Right renal pelvis (tissue), 4 donors: ENCODE results near the gene PRADC1. TPM values are rescaled to one million over a fixed set of nuclear protein-coding genes. Genes with fewer than 3 reads are reported as not detected.
"Not testable (repeated sequence)": the region's sequence is repeated elsewhere in the genome, so short reads cannot be mapped to it uniquely, and the experiment has no call there.

Experiments
- DNase-seq, 4 donors: peaks; one replicate each; pipeline ENCODE4 v3.0.0-alpha.2; 2013; ENCODE audit warnings: low read depth in 4 of 4, low spot score in 3 of 4, missing footprints in 1 of 4
- polyA plus RNA-seq, 4 donors: library from polyadenylated mRNA; unstranded; fragments of 120-200 nt; gene quantifications; one replicate each; pipeline ENCODE4 v1.2.1, GENCODE V29; 2013; ENCODE audit not compliant: insufficient read length in 4 of 4

PRADC1 gene
- polyA plus RNA-seq, 4 donors, result 13.3 to 17.6 (median 14.9) TPM

GRCh38 chr2:73208258-73208657 lies 24.8 kb downstream of the PRADC1 start:
- DNase-seq, result no peak

DNA sequence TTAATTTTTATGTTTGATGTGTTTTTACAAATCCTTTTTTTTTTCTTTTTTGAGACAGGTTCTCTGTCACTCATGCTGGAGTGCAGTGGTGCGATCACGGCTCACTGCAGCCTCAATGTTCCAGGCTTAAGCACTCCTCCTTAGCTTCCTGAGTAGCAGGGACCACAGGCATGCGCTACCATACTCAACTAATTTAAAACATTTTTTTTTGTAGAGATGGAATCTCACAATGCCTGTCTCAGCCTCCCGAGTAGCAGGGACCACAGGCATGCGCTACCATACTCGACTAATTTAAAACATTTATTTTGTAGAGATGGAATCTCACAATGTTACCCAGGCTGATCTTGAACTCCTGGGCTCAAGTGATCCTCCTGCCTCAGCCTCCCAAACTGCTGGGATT lies 27.4 kb downstream of the PRADC1 start:
- DNase-seq, result no peak

DNA sequence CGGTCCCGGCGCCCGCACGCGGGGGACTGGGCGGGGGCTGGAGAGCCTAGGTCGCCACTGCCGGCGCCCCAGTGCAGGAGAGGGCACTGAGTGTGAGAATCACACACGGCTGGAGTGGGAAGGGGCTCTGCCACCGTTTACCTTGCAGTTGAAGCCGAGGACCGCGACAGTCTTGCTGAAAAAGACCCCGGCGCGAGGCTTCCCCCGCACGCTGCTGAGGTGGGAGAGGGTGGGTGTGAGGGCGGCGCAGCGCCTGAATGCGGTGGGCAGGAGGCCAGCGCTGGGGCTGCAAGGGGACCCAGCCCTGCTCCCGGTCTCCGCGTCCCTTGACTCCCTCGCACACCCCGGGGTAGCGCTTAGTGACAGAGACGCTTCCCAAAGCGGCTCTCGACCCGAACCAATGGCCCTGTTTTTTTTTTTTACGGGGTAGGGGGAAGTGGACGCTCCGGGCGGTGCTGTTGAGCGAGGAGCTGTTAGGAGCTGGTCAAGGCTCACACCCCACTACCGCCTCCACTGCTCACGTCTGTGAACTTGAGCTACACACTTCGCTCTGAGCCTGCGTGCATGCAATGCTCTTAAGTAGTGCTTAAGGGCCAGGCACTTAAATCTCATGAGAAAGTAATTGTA lies 29.9 kb downstream of the PRADC1 start:
- DNase-seq, result no peak

- no peak for DNase-seq
These were observed 30.6 kb downstream of the PRADC1 start, which contains the start of gene NOTO for GRCh38 chr2:73202156-73203054. Gene NOTO, plus strand, starts transcription at chr2:73202574. Its CDS starts 93 bp downstream, at chr2:73202667.

- DNase-seq, result not testable (repeated sequence)
These were observed 32.8 kb downstream of the PRADC1 start for GRCh38 chr2:73200281-73200680.

DNA sequence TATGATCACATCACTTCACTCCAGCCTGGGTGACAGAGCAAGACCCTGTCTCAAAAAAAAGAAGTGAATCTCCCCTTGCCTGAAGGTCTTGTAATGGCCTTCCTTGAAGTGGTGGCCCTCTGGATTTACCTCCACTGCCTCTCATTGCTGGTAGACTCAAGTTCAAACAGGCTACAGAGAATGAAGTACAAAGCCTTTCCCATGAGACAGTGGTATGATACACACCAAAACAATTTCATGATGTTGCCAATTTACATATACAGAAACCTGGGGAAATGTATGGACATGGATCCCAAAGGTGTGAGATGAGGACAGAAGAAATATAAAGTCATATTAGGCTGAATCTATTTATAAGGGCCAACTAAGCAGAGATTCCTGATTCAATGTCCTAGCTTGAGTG lies 35.5 kb downstream of the PRADC1 start:
- DNase-seq, result no peak

DNA sequence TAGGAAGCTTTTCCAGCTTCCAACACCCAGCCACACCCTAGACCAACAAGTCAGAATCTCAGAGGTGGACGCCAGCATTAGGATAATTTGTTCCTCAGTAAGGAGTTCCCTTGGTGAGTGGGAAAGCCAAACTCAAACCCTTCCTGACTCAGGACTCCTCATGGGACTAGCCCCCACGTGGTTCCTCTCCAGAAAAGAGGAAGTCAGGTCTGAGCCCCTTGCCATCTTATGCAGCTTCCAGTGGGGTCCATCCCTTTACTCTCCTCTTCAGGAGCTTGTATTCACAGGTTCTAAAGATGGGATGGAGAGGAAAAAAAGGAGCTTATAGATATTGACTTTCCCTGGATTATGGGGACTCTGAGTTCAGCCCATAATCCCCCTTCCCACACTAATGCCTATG lies 45.5 kb downstream of the PRADC1 start:
- DNase-seq, result no peak

DNA sequence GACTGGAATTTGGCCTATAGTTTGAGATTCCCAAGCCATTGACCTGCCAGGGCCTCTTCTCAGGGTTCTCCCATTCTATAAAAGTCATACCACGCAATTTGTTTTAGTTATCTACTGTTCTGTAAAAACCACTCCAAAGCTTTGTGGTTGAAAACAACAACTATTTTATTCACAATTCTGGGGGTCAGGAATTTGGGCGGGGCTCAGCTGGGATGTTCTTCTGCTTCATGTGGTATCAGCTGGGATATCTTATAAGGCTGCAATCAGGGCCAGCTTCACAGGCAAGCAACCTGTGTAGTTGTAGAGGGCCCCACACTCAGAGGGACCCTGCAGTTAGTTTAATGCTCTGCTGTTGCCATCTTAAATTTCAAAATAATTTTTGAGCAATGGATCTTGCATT lies 47.1 kb downstream of the PRADC1 start:
- DNase-seq, result no peak

Other genes with a start within 250 kb of the PRADC1 start
- 10 to 100 TPM; 25.9 to 32.6 (median 26.9) TPM for gene SFXN5, start 161.5 kb downstream of the PRADC1 start, polyA plus RNA-seq
- gene RAB11FIP5, start 120.3 kb downstream of the PRADC1 start, polyA plus RNA-seq, result 10 to 100 TPM; 37.8 to 46.5 (median 44.6) TPM
- gene NOTO, start 30.7 kb downstream of the PRADC1 start, polyA plus RNA-seq, result under 1 TPM in 1 of 4 donors, not detected in 3; 0.05 TPM
- 10 to 100 TPM; 34.9 to 36.4 (median 35.5) TPM for gene SMYD5, start 19.0 kb downstream of the PRADC1 start, polyA plus RNA-seq
- gene CCT7, start 1.1 kb upstream of the PRADC1 start, polyA plus RNA-seq, result 100 to 1,000 TPM; 246 to 280 (median 257) TPM
- 1 to 10 TPM; 1.8 to 2.5 (median 1.8) TPM for gene FBXO41, start 51.2 kb upstream of the PRADC1 start, polyA plus RNA-seq
- not detected for gene EGR4, start 60.3 kb upstream of the PRADC1 start, polyA plus RNA-seq
- 10 to 100 TPM; 34.3 to 36.6 (median 35.0) TPM for gene ALMS1, start 152.6 kb upstream of the PRADC1 start, polyA plus RNA-seq